LNCaP clone FGC (cell line): ENCODE results near the gene PHYHIPL.

ENCODE experiments used
- DNase-seq: peaks from one replicate; pipeline ENCODE4 v3.0.0-alpha.2; 2011; ENCODE audit warnings: low read depth
- H3K4me3 ChIP-seq: 2 replicates; pipeline ENCODE4 v1.5.1; 2011; ENCODE audit warnings: mild to moderate bottlenecking, low read depth, low read length, control low read depth
- TF ChIP-seq, protein P1 (sequence below): IDR thresholded peaks from 2 replicates; pipeline ENCODE4 v1.5.1; 2012; ENCODE audit warnings: mild to moderate bottlenecking; ENCODE audit not compliant: control insufficient read depth, insufficient read depth; ENCODE audit errors: extremely low read depth

Gene PHYHIPL

DNA sequence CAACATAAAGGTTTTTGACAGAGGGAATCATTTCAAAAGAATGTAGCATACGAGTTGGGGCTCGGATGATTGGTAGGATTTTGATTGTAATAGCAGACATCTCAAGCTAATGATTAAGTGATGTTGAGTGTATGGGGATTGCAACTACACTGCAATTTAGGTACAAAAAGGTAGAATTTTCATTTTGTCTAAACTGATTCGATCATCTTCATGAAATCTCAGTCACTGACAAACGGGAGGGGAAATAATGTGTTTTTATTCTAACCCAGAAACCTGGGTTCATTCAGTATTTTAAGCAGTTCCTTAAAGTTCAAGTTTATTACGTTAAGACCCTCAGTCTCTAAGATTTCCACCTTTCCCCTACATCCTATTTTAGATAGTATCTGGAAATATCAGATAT lies 3.9 kb upstream of the PHYHIPL start:
- no peak overlapping the region for H3K4me3 ChIP-seq
- TF ChIP-seq, protein P1, sequence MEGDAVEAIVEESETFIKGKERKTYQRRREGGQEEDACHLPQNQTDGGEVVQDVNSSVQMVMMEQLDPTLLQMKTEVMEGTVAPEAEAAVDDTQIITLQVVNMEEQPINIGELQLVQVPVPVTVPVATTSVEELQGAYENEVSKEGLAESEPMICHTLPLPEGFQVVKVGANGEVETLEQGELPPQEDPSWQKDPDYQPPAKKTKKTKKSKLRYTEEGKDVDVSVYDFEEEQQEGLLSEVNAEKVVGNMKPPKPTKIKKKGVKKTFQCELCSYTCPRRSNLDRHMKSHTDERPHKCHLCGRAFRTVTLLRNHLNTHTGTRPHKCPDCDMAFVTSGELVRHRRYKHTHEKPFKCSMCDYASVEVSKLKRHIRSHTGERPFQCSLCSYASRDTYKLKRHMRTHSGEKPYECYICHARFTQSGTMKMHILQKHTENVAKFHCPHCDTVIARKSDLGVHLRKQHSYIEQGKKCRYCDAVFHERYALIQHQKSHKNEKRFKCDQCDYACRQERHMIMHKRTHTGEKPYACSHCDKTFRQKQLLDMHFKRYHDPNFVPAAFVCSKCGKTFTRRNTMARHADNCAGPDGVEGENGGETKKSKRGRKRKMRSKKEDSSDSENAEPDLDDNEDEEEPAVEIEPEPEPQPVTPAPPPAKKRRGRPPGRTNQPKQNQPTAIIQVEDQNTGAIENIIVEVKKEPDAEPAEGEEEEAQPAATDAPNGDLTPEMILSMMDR: no peak
- DNase-seq: no peak

DNA sequence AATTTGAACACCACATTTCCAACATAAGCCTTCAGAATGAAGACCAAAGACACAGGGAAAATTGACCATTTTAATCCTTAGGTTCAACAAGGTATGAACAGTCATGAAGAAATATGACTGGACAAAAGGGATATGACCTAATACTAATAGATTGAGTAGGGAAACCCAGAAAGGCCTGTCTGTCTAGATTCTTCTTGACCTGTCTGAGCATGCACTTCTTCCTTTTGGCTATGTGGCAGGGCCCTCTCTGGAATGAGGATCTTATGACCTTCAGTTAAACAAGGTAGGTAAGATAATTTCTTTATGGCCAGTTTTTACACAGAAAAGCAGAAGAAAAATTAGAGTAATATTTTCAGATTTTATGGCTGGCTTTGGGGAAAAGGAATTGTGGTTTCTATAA lies 3.0 kb upstream of the PHYHIPL start:
- H3K4me3 ChIP-seq: no peak overlapping the region
- TF ChIP-seq, protein P1: no peak
- no peak for DNase-seq

DNA sequence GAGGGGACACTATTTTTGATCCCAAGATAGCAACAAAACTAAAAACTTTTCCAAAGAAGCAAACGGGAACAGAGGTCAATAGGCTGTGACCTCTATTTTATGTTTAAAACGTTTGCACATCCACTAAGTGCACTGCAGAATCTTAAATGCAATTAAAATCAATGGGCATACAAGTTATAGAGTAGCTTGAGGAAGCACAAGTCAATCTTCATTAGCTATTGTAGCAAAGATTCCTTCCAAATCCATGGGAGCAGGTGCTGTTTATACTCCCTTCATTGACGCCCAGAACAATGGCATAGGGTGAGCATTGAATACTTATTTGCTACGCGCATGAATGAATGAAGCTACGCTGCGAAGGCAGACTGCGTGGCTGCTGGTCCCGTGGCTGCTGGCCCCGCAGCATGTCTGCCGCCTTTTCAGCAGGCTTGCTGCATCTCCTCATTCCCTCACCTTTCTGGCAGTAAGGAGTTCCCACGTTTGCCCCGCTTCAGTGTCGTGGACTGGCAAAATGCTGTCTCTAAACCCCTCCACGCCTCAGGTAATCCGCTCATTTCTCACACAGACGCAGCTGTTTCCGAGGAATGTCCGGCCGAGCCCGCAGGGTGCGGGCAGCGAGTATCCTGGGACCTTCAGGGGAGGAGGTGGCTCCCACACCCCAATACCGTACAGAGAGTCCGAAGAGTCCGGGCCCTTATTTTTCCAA lies 754 bp upstream of the PHYHIPL start:
- TF ChIP-seq, protein P1: no peak

DNA sequence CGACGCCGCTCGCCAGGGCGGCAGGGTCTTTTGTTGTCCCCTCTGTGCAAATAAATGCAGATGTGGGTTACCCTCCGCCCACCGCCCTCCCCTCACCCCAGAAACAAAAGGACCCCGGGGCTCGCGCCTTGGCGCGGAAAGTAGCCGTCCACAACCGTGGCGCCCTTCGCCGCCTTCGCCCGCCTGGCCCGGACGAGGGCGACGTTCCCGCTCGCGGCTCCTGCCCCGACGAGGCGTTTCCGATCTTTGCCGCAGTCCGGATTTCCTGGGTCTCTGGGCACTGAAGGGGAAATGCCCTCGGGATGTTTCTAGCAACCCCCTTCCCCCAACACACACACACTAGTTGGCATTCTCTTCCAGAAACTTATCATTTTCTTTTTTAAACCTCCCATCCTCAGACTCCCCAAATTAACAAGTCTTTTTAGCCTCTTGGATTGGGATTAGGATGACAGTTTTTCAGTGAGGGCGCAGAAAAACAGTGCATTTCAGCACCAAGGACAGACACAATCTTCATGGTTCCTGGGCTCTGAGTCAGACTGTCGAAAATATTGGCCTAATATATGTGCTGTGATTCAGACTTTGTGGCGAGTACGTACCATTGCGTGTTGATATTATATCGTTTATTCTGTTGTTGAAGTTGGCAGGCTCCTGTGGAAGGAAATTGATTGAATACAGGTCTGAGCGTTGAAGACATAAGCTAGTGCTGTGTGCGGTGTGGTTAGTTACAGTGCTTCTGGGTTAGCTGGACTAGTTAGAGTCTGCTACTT lies 771 bp downstream of the PHYHIPL start:
- TF ChIP-seq, protein P1: no peak
- no peak for DNase-seq
- no peak overlapping the region for H3K4me3 ChIP-seq

More for the DNA sequence above, 754 bp upstream of the PHYHIPL start:
- no peak overlapping the region for H3K4me3 ChIP-seq
- DNase-seq: no peak

DNA sequence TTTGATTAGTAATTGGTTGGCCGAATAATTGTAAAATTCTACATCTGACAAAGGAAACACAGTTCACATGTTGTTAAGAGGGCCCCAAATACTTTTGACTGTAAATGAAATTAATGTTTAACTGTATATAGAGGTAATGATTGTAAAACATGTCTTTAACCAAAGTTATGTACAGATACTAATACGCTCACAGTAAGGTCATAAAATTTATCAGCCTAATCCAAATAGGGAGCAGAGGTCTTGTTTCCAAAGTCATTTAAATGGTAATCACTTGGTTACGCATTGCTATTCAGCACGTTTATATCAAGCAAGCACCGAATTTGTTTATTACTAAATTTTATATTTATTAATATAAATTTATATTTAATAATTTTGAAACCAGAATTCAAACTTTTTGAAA lies 1.4 kb downstream of the PHYHIPL start:
- H3K4me3 ChIP-seq: no peak overlapping the region
- TF ChIP-seq, protein P1: no peak
- no peak for DNase-seq

GRCh38 chr10:59179068-59179467 lies 2.6 kb downstream of the PHYHIPL start:
- TF ChIP-seq, protein P1: no peak
- H3K4me3 ChIP-seq: no peak overlapping the region
- no peak for DNase-seq
